SK-N-SH (cell line): Measurements from ENCODE around the gene AGBL1. TPM values are rescaled to one million over a fixed set of nuclear protein-coding genes. Genes with fewer than 3 reads are reported as not detected.

Experiments
- CTCF ChIA-PET: fragments of 300-600, 350-600 bp; formaldehyde crosslinking; extraction: SDS; loops from one replicate; lab custom pipeline; 2021; lab: Yijun Ruan, JAX
- POLR2A ChIA-PET: fragments of 350-600 bp; sonication (Branson Sonifier 250); formaldehyde crosslinking; extraction: SDS; loops from one replicate; lab custom pipeline; 2020; ENCODE audit warnings: antibody characterized with exemption, inconsistent platforms; lab: Yijun Ruan, JAX
- DNase-seq: peaks from one replicate; pipeline ENCODE4 v3.0.0; 2012
- H2AFZ ChIP-seq: fragments of 200-600 bp; sonication (generic); 2 replicates; pipeline ENCODE4 v1.8.1; 2016; ENCODE audit warnings: antibody characterized with exemption, mild to moderate bottlenecking, low read depth
- H3F3A ChIP-seq: fragments of 200-600 bp; sonication (generic); replicated peaks from 2 replicates; pipeline ENCODE3; 2016; ENCODE audit warnings: antibody characterized with exemption, mild to moderate bottlenecking; ENCODE audit not compliant: insufficient read depth
- H3K27ac ChIP-seq, 2 experiments: fragments of 200-500 bp in 1 of 2; fragments of 200-600 bp in 1 of 2; sonication (Bioruptor generic) in 1 of 2; sonication (generic), shearing (Covaris generic) in 1 of 2; 2 replicates each; pipeline versions ENCODE4 v1.5.1 to v1.6.1; 2014 to 2016; ENCODE audit warnings: low read depth in 2 of 2, inconsistent platforms in 1 of 2, low read length in 1 of 2, mild to moderate bottlenecking in 1 of 2, mixed read lengths in 1 of 2
- H3K27me3 ChIP-seq: fragments of 200-600 bp; sonication (generic), shearing (Covaris generic); 2 replicates; pipeline ENCODE4 v1.6.1; 2016; ENCODE audit warnings: mixed run types; ENCODE audit not compliant: insufficient read depth
- H3K36me3 ChIP-seq, 2 experiments: fragments of 200-500 bp in 1 of 2; fragments of 200-600 bp in 1 of 2; sonication (Bioruptor generic) in 1 of 2; sonication (generic) in 1 of 2; replicated peaks in 1 of 2; 2 replicates each; pipeline versions ENCODE3 to v1.5.1; 2014 to 2016; ENCODE audit warnings: low read length in 1 of 2, mild to moderate bottlenecking in 1 of 2; ENCODE audit not compliant: insufficient read depth in 2 of 2, control insufficient read depth in 1 of 2
- H3K4me1 ChIP-seq, 2 experiments: fragments of 200-500 bp in 1 of 2; fragments of 200-600 bp in 1 of 2; sonication (Bioruptor generic) in 1 of 2; sonication (generic), shearing (Covaris generic) in 1 of 2; 2 replicates each; pipeline versions ENCODE4 v1.5.1 to v1.6.1; 2014 to 2016; ENCODE audit warnings: low read depth in 1 of 2, low read length in 1 of 2, mixed run types in 1 of 2; ENCODE audit not compliant: insufficient read depth in 2 of 2, control insufficient read depth in 1 of 2
- H3K4me2 ChIP-seq: fragments of 200-600 bp; sonication (generic), shearing (Covaris generic); 2 replicates; pipeline ENCODE4 v1.6.1; 2017; ENCODE audit warnings: mixed run types
- H3K4me3 ChIP-seq, 2 experiments: fragments of 200-500 bp in 1 of 2; fragments of 200-600 bp in 1 of 2; sonication (Bioruptor generic) in 1 of 2; sonication (generic), shearing (Covaris generic) in 1 of 2; 2 replicates each; pipeline versions ENCODE4 v1.5.1 to v1.8.1; 2014 to 2016; ENCODE audit warnings: low read depth in 2 of 2, inconsistent platforms in 1 of 2, low read length in 1 of 2, mild to moderate bottlenecking in 1 of 2, mixed read lengths in 1 of 2, moderate library complexity in 1 of 2
- H3K79me2 ChIP-seq: fragments of 200-600 bp; sonication (generic); 2 replicates; pipeline ENCODE4 v1.8.1; 2017; ENCODE audit warnings: mild to moderate bottlenecking; ENCODE audit not compliant: insufficient read depth
- H3K9ac ChIP-seq: fragments of 200-600 bp; sonication (generic); 2 replicates; pipeline ENCODE4 v1.6.1; 2017; ENCODE audit warnings: mixed run types
- H3K9me2 ChIP-seq: fragments of 200-600 bp; sonication (generic); 2 replicates; pipeline ENCODE4 v1.6.1; 2017; ENCODE audit warnings: mixed run types
- H3K9me3 ChIP-seq: fragments of 200-600 bp; sonication (generic); 2 replicates; pipeline ENCODE4 v1.6.1; 2017; ENCODE audit warnings: mixed run types, mild to moderate bottlenecking, moderate library complexity
- H4K20me1 ChIP-seq: fragments of 200-600 bp; sonication (generic); 2 replicates; pipeline ENCODE4 v1.6.1; 2017; ENCODE audit warnings: mild to moderate bottlenecking, mixed run types; ENCODE audit not compliant: insufficient read depth
- FOSL2 ChIP-seq: IDR thresholded peaks from 2 replicates; pipeline ENCODE4 v1.4.0; 2012; ENCODE audit warnings: low read depth, mild to moderate bottlenecking, moderate library complexity, borderline replicate concordance
- FOXJ3 ChIP-seq: sonication (generic); formaldehyde crosslinking; IDR thresholded peaks from 2 replicates; pipeline ENCODE4 v1.5.1; 2020; ENCODE audit warnings: mild to moderate bottlenecking, missing genetic modification reagents
- GATA2 ChIP-seq: sonication (generic); formaldehyde crosslinking; IDR thresholded peaks from 2 replicates; pipeline ENCODE4 v1.5.0; 2020; ENCODE audit warnings: mild to moderate bottlenecking, missing genetic modification reagents
- MXI1 ChIP-seq: IDR thresholded peaks from 2 replicates; pipeline ENCODE4 v1.6.1; 2012; ENCODE audit warnings: mild to moderate bottlenecking, low read depth, low read length, improper control_type of control experiment
- POLR2AphosphoS5 ChIP-seq: IDR thresholded peaks from 2 replicates; pipeline ENCODE4 v1.6.1; 2012; ENCODE audit warnings: low read depth, low read length
- RAD21 ChIP-seq: IDR thresholded peaks from 2 replicates; pipeline ENCODE4 v1.6.1; 2012; ENCODE audit warnings: mild to moderate bottlenecking, low read length
- RCOR1 ChIP-seq: fragments of 150-350 bp; IDR thresholded peaks from 2 replicates; pipeline ENCODE4 v1.6.1; 2017; ENCODE audit warnings: antibody characterized with exemption, low read length
- RFX5 ChIP-seq: IDR thresholded peaks from 2 replicates; pipeline ENCODE4 v1.6.1; 2012; ENCODE audit warnings: mild to moderate bottlenecking, improper control_type of control experiment, low read length
- RXRA ChIP-seq: IDR thresholded peaks from 2 replicates; pipeline ENCODE4 v1.4.0; 2012; ENCODE audit warnings: low read depth, mild to moderate bottlenecking, borderline replicate concordance
- SIN3A ChIP-seq: IDR thresholded peaks from 2 replicates; pipeline ENCODE4 v1.6.1; 2012; ENCODE audit warnings: low read depth, mild to moderate bottlenecking, low read length, moderate library complexity, borderline replicate concordance
- SMC3 ChIP-seq: IDR thresholded peaks from 2 replicates; pipeline ENCODE4 v1.6.1; 2012; ENCODE audit warnings: low read depth, low read length, improper control_type of control experiment
- TCF12 ChIP-seq: IDR thresholded peaks from 2 replicates; pipeline ENCODE4 v1.4.0; 2012
- TEAD4 ChIP-seq: IDR thresholded peaks from 2 replicates; pipeline ENCODE4 v1.4.0; 2012; ENCODE audit warnings: mild to moderate bottlenecking, borderline replicate concordance; ENCODE audit not compliant: insufficient read depth
- WGBS: methylation state at CpG from one replicate; pipeline ENCODE4 v1.1.6; 2017; ENCODE audit warnings: low lambda C conversion rate; 5-methylcytosine and 5-hydroxymethylcytosine counted together
- polyA plus RNA-seq, 3 experiments: library from polyadenylated mRNA; depleted of rRNA; stranded (reverse); fragments of >200 nt; gene quantifications; 2 replicates each; pipeline ENCODE4 v1.2.3, GENCODE V29; 2012
- TF ChIP-seq, protein P1 (sequence below): IDR thresholded peaks from 2 replicates; pipeline ENCODE4 v1.4.0; 2012; ENCODE audit warnings: low read depth
- TF ChIP-seq, protein P2 (sequence below): IDR thresholded peaks from 2 replicates; pipeline ENCODE4; 2012
- TF ChIP-seq, protein P3 (sequence below): fragments of 150-350 bp; IDR thresholded peaks from 2 replicates; pipeline ENCODE4 v1.6.1; 2016; ENCODE audit warnings: mild to moderate bottlenecking, low read depth, low read length
- TF ChIP-seq, protein P4 (sequence below): fragments of 150-350 bp; IDR thresholded peaks from 2 replicates; pipeline ENCODE4 v1.6.1; 2017; ENCODE audit warnings: antibody characterized with exemption, low read length, low read depth, borderline replicate concordance

Gene AGBL1
- polyA plus RNA-seq, 1 of the 3 experiments (the other 2 are of a cell fraction), result not detected

DNA sequence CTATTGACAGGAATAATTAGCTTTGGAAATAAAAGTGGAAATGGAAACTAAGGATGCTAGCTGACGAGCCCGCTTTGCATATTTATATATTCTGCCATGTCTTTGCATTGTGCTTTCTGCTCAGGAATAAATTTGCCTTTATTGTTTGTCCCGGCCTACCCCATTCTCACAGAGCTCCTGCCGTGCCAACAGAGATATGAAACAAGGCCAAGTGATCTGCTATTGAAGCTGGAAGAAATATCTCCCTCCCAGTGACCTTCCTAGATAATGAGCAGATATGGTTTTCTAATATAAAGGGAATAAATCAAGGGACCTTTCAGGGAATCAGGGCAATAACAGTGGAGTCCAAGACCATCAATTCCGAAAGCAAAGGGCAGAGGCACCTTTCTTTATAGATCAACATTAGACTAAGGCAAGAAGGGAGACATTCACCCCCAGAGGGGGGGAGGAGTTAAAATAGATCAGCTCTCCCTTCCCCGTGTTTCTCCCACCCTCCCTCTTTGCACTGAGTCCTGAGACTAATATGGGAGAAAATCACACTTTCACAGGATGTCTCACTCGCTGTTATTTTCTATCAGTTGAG is 664.6 kb downstream of the AGBL1 start (continued):
- TF ChIP-seq FOXJ3 (no peak), RAD21 (no peak), FOSL2 (no peak), TCF12 (no peak), POLR2AphosphoS5 (no peak), RCOR1 (no peak), SIN3A (no peak), TEAD4 (no peak), GATA2 (no peak)
- TF ChIP-seq, protein P1, sequence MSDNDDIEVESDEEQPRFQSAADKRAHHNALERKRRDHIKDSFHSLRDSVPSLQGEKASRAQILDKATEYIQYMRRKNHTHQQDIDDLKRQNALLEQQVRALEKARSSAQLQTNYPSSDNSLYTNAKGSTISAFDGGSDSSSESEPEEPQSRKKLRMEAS, result no peak
- TF ChIP-seq, protein P2, sequence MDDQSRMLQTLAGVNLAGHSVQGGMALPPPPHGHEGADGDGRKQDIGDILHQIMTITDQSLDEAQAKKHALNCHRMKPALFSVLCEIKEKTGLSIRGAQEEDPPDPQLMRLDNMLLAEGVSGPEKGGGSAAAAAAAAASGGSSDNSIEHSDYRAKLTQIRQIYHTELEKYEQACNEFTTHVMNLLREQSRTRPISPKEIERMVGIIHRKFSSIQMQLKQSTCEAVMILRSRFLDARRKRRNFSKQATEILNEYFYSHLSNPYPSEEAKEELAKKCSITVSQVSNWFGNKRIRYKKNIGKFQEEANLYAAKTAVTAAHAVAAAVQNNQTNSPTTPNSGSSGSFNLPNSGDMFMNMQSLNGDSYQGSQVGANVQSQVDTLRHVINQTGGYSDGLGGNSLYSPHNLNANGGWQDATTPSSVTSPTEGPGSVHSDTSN, result no peak
- TF ChIP-seq, protein P3, sequence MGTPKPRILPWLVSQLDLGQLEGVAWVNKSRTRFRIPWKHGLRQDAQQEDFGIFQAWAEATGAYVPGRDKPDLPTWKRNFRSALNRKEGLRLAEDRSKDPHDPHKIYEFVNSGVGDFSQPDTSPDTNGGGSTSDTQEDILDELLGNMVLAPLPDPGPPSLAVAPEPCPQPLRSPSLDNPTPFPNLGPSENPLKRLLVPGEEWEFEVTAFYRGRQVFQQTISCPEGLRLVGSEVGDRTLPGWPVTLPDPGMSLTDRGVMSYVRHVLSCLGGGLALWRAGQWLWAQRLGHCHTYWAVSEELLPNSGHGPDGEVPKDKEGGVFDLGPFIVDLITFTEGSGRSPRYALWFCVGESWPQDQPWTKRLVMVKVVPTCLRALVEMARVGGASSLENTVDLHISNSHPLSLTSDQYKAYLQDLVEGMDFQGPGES, result no peak
- TF ChIP-seq, all 33 proteins: peak for 0

DNA sequence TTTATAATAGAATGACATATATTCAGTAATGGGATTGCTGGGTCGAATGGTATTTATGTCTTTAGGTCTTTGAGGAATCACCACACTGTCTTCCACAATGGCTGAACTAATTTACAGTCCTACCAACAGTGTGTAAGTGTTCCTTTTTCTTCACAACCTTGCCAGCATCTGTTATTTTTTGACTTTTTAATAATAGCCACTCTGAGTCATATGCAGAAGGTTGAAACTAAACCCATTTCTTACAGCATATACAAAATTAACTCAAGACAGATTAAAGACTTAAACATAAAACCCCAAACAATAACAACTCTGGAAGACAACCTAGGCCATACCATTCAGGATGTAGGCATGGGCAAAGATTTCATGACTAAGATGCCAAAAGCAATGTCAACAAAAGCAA is 671.4 kb downstream of the AGBL1 start:
- no peak overlapping the region for H2AFZ ChIP-seq
- WGBS, result 25% methylated on average over 1 of the region's 1 CpG
- CTCF ChIA-PET, result no interaction called here
- H3K9me3 ChIP-seq, result no peaks in the 10 kb centered on the region
- H3K9ac ChIP-seq, result no peak overlapping the region
- H3K9me2 ChIP-seq, result no peaks in the 10 kb centered on the region
- no peaks in the 10 kb centered on the region for H4K20me1 ChIP-seq
- no peaks in the 10 kb centered on the region for H3K79me2 ChIP-seq
- no peak overlapping the region for H3K27ac ChIP-seq
- H3K4me1 ChIP-seq, result no peaks in the 10 kb centered on the region
- no peak overlapping the region for H3K4me2 ChIP-seq
- no peaks in the 10 kb centered on the region for H3F3A ChIP-seq
- no peak overlapping the region for H3K4me3 ChIP-seq
- H3K36me3 ChIP-seq, result no peaks in the 10 kb centered on the region
- no peaks in the 10 kb centered on the region for H3K27me3 ChIP-seq
- TF ChIP-seq, protein P4, sequence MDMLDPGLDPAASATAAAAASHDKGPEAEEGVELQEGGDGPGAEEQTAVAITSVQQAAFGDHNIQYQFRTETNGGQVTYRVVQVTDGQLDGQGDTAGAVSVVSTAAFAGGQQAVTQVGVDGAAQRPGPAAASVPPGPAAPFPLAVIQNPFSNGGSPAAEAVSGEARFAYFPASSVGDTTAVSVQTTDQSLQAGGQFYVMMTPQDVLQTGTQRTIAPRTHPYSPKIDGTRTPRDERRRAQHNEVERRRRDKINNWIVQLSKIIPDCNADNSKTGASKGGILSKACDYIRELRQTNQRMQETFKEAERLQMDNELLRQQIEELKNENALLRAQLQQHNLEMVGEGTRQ, result no peak
- TF ChIP-seq RFX5, result no peak
- no peak for TF ChIP-seq RXRA
- TF ChIP-seq SMC3, result no peak
- TF ChIP-seq MXI1, result no peak
- TF ChIP-seq, protein P3, result no peak
- no peak for TF ChIP-seq SIN3A
- no peak for TF ChIP-seq TCF12
- POLR2A ChIA-PET, result no interaction called here
- DNase-seq, result no peak
